ENCODE data around the gene UCP2. TPM values are rescaled to one million over a fixed set of nuclear protein-coding genes. Genes with fewer than 3 reads are reported as not detected.
"Not testable (repeated sequence)": the region's sequence is repeated elsewhere in the genome, so short reads cannot be mapped to it uniquely, and the experiment has no call there.

The UCP2 gene
- total RNA-seq, 1 donor from 2014 or later = 76.8 TPM

- no peak for DNase-seq (ENCODE audit: low spot score)
Observed at GRCh38 chr11:73946798-73947458, 35.7 kb downstream of the UCP2 start.

- no peak for DNase-seq (ENCODE audit: low spot score)
Observed at GRCh38 chr11:73945396-73945795, 37.2 kb downstream of the UCP2 start.

- DNase-seq (ENCODE audit: low spot score) = no peak
Observed at GRCh38 chr11:73944901-73945300, 37.7 kb downstream of the UCP2 start.

GRCh38 chr11:73944085-73944484 lies 38.6 kb downstream of the UCP2 start:
- DNase-seq (ENCODE audit: low spot score) = no peak

- no peak for DNase-seq (ENCODE audit: low spot score)
Observed at GRCh38 chr11:73942010-73942409, 40.6 kb downstream of the UCP2 start.

- no peak for DNase-seq (ENCODE audit: low spot score)
Observed at GRCh38 chr11:73940801-73941570, 41.7 kb downstream of the UCP2 start.

- DNase-seq (ENCODE audit: low spot score) = no peak
Observed at GRCh38 chr11:73939096-73939495, 43.5 kb downstream of the UCP2 start.

- not testable (repeated sequence) for DNase-seq (ENCODE audit: low spot score)
Observed at GRCh38 chr11:73936047-73936446, 46.6 kb downstream of the UCP2 start.

- DNase-seq (ENCODE audit: low spot score) = no peak
Observed at GRCh38 chr11:73932781-73933180, 49.9 kb downstream of the UCP2 start.

- DNase-seq (ENCODE audit: low spot score) = no peak
Observed at GRCh38 chr11:73931951-73932350, 50.7 kb downstream of the UCP2 start.

- DNase-seq (ENCODE audit: low spot score) = no peak
Observed at GRCh38 chr11:73931039-73931645, 51.5 kb downstream of the UCP2 start.

GRCh38 chr11:73929388-73929787 lies 53.3 kb downstream of the UCP2 start:
- no peak for DNase-seq (ENCODE audit: low spot score)

Other genes starting within 250 kb of the UCP2 start
- 122 TPM for gene RAB6A, start 221.8 kb downstream of the UCP2 start, total RNA-seq
- gene MRPL48, start 195.0 kb downstream of the UCP2 start, total RNA-seq = 16.8 TPM
- gene COA4, start 106.0 kb downstream of the UCP2 start, total RNA-seq = 58.4 TPM
- 12.8 TPM for gene PAAF1, start 105.8 kb downstream of the UCP2 start, total RNA-seq
- gene DNAJB13, start 31.8 kb downstream of the UCP2 start, total RNA-seq = not detected
- gene UCP3, start 26.2 kb upstream of the UCP2 start, total RNA-seq = 2.7 TPM
- 18.0 TPM for gene C2CD3, start 188.2 kb upstream of the UCP2 start, total RNA-seq
- gene PPME1, start 188.4 kb upstream of the UCP2 start, total RNA-seq = 35.4 TPM

All from mesenteric fat pad (tissue), 1 donor.